ENCODE data around the gene LRRC7. TPM values are rescaled to one million over a fixed set of nuclear protein-coding genes. Genes with fewer than 3 reads are reported as not detected.
"Not testable (repeated sequence)": the region's sequence is repeated elsewhere in the genome, so short reads cannot be mapped to it uniquely, and the experiment has no call there.

LRRC7 gene
- total and polyA plus RNA-seq, 9 donors, result 0.01 to 0.45 (median 0.13) TPM; not detected in 4

GRCh38 chr1:70044832-70045231, 477.1 kb downstream of the LRRC7 start:
- DNase-seq, result no peak
- intact Hi-C loops (cut with DNase I), result no loop called here
- Histone ChIP-seq H3K27me3 (no peaks in the 10 kb centered on the region), H3K27ac (no peak overlapping the region), H3K36me3 (no peaks in the 10 kb centered on the region), H3K9me3 (no peaks in the 10 kb centered on the region), H3K4me1 (ENCODE audit: insufficient read depth) (no peaks in the 10 kb centered on the region), H3K4me3 (no peak overlapping the region)
- WGBS, 3 donors, result 13 to 19% (median 18%) methylated on average over 2 of the region's 2 CpGs
- TF ChIP-seq, protein P1, sequence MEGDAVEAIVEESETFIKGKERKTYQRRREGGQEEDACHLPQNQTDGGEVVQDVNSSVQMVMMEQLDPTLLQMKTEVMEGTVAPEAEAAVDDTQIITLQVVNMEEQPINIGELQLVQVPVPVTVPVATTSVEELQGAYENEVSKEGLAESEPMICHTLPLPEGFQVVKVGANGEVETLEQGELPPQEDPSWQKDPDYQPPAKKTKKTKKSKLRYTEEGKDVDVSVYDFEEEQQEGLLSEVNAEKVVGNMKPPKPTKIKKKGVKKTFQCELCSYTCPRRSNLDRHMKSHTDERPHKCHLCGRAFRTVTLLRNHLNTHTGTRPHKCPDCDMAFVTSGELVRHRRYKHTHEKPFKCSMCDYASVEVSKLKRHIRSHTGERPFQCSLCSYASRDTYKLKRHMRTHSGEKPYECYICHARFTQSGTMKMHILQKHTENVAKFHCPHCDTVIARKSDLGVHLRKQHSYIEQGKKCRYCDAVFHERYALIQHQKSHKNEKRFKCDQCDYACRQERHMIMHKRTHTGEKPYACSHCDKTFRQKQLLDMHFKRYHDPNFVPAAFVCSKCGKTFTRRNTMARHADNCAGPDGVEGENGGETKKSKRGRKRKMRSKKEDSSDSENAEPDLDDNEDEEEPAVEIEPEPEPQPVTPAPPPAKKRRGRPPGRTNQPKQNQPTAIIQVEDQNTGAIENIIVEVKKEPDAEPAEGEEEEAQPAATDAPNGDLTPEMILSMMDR (IDR thresholded peaks at IDR 0.05), result no peak
- TF ChIP-seq POLR2A (IDR thresholded peaks at IDR 0.05) (no peak), EP300 (IDR thresholded peaks at IDR 0.05) (no peak)

DNA sequence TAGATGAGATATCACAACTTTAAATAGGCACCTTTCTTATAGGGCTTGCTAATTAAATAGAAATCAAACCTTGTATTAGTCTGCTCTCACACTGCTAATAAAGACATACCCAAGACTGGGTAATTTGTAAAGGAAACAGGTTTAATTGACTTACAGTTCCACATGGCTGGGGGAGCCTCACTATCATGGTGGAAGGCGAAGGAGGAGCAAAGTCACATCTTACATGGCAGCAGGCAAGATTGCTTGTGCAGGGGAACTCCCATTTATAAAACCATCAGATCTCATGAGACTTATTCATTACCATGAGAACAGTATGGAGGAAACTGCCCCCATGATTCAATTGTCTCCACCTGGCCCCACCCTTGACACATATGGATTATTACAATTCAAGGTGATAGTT, 477.9 kb downstream of the LRRC7 start:
- intact Hi-C loops (cut with DNase I); H3K36me3 ChIP-seq; H3K27me3 ChIP-seq; H3K27ac ChIP-seq; DNase-seq; H3K4me1 ChIP-seq (ENCODE audit: insufficient read depth); H3K9me3 ChIP-seq; H3K4me3 ChIP-seq: not testable (repeated sequence)
- WGBS, 3 donors, result 88 to 97% (median 96%) methylated on average over 1 of the region's 1 CpG

DNA sequence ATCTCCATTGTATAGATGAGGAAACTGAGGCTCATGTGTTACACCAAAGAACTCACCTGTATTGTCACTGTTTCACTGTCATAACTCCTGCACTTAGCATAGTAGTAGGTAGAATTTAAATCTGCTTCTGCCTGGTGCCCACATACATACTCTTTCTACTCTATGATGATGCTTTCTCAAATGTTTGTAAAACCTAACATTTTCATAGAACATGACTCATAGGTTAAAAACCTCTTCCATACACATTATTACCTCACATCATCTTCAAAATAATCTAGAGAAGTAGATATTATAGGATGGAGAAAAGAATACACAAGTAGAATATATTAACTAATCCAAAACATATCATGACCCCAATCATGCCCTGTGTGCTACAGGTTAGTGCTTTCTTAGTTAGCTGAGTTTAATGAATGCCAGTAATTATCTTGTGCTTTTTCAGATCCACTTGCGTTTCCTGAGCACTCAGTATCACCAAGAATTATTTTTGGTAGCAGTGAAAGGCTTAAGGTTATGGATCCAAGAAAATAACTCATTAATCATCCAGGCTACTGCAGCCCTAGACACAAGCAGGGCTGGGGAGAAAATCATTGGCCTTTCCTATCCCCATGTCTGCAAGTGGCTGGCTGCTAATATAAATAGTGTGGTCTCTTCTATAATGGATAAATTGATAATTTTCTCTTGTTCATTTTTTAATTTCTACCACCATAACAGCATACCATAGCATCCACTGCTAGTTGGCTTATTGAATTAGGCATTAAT, 480.8 kb downstream of the LRRC7 start:
- DNase-seq, result no peak
- no peaks in the 10 kb centered on the region for H3K27me3 ChIP-seq
- no peak overlapping the region for H3K27ac ChIP-seq
- H3K9me3 ChIP-seq, result no peaks in the 10 kb centered on the region
- H3K4me3 ChIP-seq, result no peak overlapping the region
- H3K36me3 ChIP-seq, result no peaks in the 10 kb centered on the region
- intact Hi-C loops (cut with DNase I), result no loop called here
- WGBS, 3 donors, result 22 to 42% (median 34%) methylated on average over 1 of the region's 1 CpG
- H3K4me1 ChIP-seq (ENCODE audit: insufficient read depth), result no peaks in the 10 kb centered on the region
- TF ChIP-seq POLR2A (IDR thresholded peaks at IDR 0.05), result no peak
- TF ChIP-seq, protein P1 (IDR thresholded peaks at IDR 0.05), result no peak
- TF ChIP-seq EP300 (IDR thresholded peaks at IDR 0.05), result no peak

DNA sequence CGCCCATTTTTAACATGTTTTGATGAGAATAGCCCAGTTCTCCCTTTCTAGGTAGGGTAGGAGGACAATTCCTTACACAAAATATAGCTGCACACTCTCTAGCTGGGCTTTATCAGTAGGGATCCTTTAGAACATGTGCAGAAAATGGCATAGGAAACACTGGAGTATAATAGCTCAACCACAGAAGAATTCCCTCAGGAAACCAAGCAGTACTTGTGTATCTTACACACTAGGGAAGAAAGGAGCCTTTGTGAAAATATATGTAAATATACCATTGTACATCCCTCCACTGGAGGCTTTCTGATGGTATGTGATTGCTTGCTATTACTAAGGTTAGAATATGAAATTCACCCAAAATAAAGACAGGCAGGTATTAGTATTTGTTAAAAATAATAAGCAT, 484.2 kb downstream of the LRRC7 start:
- Histone ChIP-seq H3K27ac (no peak overlapping the region), H3K4me3 (no peak overlapping the region), H3K27me3 (no peaks in the 10 kb centered on the region), H3K4me1 (ENCODE audit: insufficient read depth) (no peaks in the 10 kb centered on the region), H3K9me3 (no peaks in the 10 kb centered on the region), H3K36me3 (no peaks in the 10 kb centered on the region)
- TF ChIP-seq, protein P1 (IDR thresholded peaks at IDR 0.05), result no peak
- TF ChIP-seq EP300 (IDR thresholded peaks at IDR 0.05) (no peak), POLR2A (IDR thresholded peaks at IDR 0.05) (no peak)
- WGBS, 3 donors, result 63 to 78% (median 64%) methylated on average over 1 of the region's 1 CpG
- DNase-seq, result no peak
- intact Hi-C loops (cut with DNase I), result no loop called here

DNA sequence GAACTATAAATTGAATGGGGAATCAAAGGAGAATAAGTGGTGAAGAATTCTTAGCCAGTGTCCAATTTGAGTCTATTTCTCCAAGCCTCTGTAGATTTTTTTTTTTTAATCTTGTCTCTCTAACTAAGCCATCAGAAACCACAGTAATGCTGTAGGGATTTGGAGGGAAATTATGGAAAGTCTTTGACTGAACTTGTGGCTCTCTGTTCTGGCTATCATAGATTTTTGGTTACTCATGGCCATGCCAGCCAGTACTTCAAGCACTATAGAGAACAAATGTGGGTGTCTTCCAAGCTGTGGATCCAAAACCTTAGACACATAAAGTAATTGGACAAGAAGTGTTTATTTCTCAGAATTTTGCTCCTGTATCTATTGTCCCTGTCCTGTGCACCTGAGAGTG, 489.8 kb downstream of the LRRC7 start:
- no peaks in the 10 kb centered on the region for H3K4me1 ChIP-seq (ENCODE audit: insufficient read depth)
- no peaks in the 10 kb centered on the region for H3K36me3 ChIP-seq
- no peaks in the 10 kb centered on the region for H3K9me3 ChIP-seq
- H3K27ac ChIP-seq, result no peak overlapping the region
- no peak for TF ChIP-seq POLR2A (IDR thresholded peaks at IDR 0.05)
- TF ChIP-seq, protein P1 (IDR thresholded peaks at IDR 0.05), result no peak
- TF ChIP-seq EP300 (IDR thresholded peaks at IDR 0.05), result no peak
- intact Hi-C loops (cut with DNase I), result no loop called here
- no peaks in the 10 kb centered on the region for H3K27me3 ChIP-seq
- no peak for DNase-seq
- no peak overlapping the region for H3K4me3 ChIP-seq

Measured in ovary (tissue), 9 donors.